Activated B cell treated with CpG ODN at 0.5 μM for 24 hours (primary cell): ENCODE results near the gene GRIK4. TPM values are rescaled to one million over a fixed set of nuclear protein-coding genes. Genes with fewer than 3 reads are reported as not detected.

Experiments used
- ATAC-seq: fragments of 200-7000 bp; cut with Tn5 transposase; one replicate; pipeline ENCODE4 v1.10.0; 2021; ENCODE audit warnings: low read depth, mild to moderate bottlenecking, moderate library complexity
- CTCF ChIA-PET: fragments of 350-600 bp; sonication (Branson Sonifier 250); formaldehyde crosslinking; loops from one replicate; lab custom pipeline; 2021; ENCODE audit warnings: antibody characterized with exemption; lab: Charles Lee
- POLR2A ChIA-PET: fragments of 350-600 bp; sonication (Branson Sonifier 250); formaldehyde crosslinking; loops from one replicate; lab custom pipeline; 2021; ENCODE audit warnings: antibody characterized with exemption; lab: Charles Lee
- DNase-seq: peaks from one replicate; pipeline ENCODE4 v3.0.0; 2022
- H3K27ac Mint-ChIP-seq: one replicate; pipeline ENCODE4 v1.8.0; 2020; ENCODE audit warnings: mixed read lengths
- H3K27me3 Mint-ChIP-seq: one replicate; pipeline ENCODE4 v1.8.0; 2021; ENCODE audit warnings: mixed read lengths
- H3K36me3 Mint-ChIP-seq: one replicate; pipeline ENCODE4 v1.8.0; 2021; ENCODE audit warnings: low read depth, mixed read lengths
- H3K4me1 Mint-ChIP-seq: one replicate; pipeline ENCODE4 v1.8.0; 2021; ENCODE audit warnings: mixed read lengths
- H3K4me3 Mint-ChIP-seq: one replicate; pipeline ENCODE4 v1.8.0; 2020; ENCODE audit warnings: mild to moderate bottlenecking, mixed read lengths
- H3K9me3 Mint-ChIP-seq: one replicate; pipeline ENCODE4 v1.8.0; 2020; ENCODE audit warnings: mixed read lengths
- CTCF ChIP-seq: fragments of 200-600 bp; IDR thresholded peaks from one replicate; pipeline ENCODE4 v1.8.0; 2022; ENCODE audit warnings: antibody characterized with exemption, mild to moderate bottlenecking
- intact Hi-C: fragments of 100-400 bp; cut with micrococcal nuclease; formaldehyde crosslinking; loops from one replicate; pipeline ENCODE4 v1.15.1; 2024
- total RNA-seq: library from RNA; stranded (reverse); gene quantifications from 2 replicates; pipeline ENCODE4 v1.2.3, GENCODE V29; 2022

The GRIK4 gene
- total RNA-seq, 1 donor from 2014 or later = not detected

DNA sequence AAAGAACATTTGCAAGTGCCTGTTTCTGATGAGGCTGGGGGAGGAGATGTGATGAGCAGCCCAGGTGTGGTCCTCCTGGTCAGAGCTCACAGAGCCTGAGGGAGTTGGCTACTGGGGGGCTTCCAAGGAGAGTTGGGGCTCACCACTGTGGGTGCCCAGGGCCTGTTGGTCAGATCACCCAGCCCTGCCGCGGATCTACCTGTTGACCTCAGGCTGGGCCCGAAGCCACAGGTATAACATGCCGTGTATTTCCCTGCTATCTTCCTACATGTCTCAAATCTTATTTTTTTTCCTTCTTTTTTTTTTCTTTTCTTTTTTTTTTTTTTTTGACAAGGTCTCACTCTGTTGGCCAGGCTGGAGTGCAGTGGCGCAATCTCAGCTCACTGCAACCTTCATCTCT is 312.7 kb downstream of the GRIK4 start:
- H3K27ac Mint-ChIP-seq = no peak overlapping the region
- intact Hi-C loops = no loop called here

DNA sequence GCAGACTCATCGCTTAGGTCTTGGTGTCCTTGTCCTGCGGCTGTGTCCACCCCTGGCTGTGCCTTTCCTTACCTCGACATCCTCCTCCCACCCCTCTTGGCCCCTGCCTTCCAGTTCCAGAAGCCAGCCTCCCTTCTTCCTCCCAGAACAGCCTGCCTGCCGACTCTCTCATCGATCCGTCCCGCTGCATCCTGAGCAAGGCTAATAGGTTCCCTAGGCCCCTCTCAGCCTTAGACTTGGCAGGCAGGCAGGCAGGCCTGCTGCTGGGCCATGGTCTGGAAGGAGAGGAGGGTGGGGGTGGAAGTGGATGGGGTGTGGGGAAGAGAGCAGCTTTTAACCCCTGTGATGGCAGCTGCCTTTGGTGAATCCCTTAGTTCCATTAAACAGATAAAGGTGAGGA is 315.6 kb downstream of the GRIK4 start:
- ChIA-PET POLR2A (no interaction called here), CTCF (no interaction called here)
- peaks cover 13% of the 10 kb centered on the region for H3K27me3 Mint-ChIP-seq
- ATAC-seq (no peak), DNase-seq (no peak)
- TF ChIP-seq CTCF = no peak
- no peaks in the 10 kb centered on the region for H3K9me3 Mint-ChIP-seq
- H3K4me3 Mint-ChIP-seq = no peak overlapping the region
- no peaks in the 10 kb centered on the region for H3K4me1 Mint-ChIP-seq
- no peak overlapping the region for H3K27ac Mint-ChIP-seq
- H3K36me3 Mint-ChIP-seq = no peaks in the 10 kb centered on the region
- intact Hi-C loops = no loop called here

More for the DNA sequence above, 312.7 kb downstream of the GRIK4 start:
- no peaks in the 10 kb centered on the region for H3K36me3 Mint-ChIP-seq
- no peak overlapping the region for H3K4me3 Mint-ChIP-seq
- ChIA-PET CTCF (no interaction called here), POLR2A (interaction anchor here (0.7 kb wide), 1 partner anchor 29 kb away, joined by 3 read pairs; no protein-coding TSS in a partner anchor)
- no peak for TF ChIP-seq CTCF
- H3K9me3 Mint-ChIP-seq = no peaks in the 10 kb centered on the region
- peaks cover 11% of the 10 kb centered on the region for H3K27me3 Mint-ChIP-seq
- H3K4me1 Mint-ChIP-seq = no peaks in the 10 kb centered on the region
- ATAC-seq (no peak), DNase-seq (no peak)

- ATAC-seq = no peak
- no peak for TF ChIP-seq CTCF
- Mint-ChIP-seq H3K4me3 (no peak overlapping the region), H3K9me3 (no peaks in the 10 kb centered on the region), H3K27me3 (peaks cover 13% of the 10 kb centered on the region), H3K36me3 (no peaks in the 10 kb centered on the region), H3K4me1 (no peaks in the 10 kb centered on the region), H3K27ac (no peak overlapping the region)
- DNase-seq = no peak
- ChIA-PET POLR2A (no interaction called here), CTCF (no interaction called here)
- intact Hi-C loops = no loop called here
Measured at GRCh38 chr11:120827820-120828219, 316.3 kb downstream of the GRIK4 start.

GRCh38 chr11:120828847-120829246 is 317.3 kb downstream of the GRIK4 start:
- no peak for ATAC-seq
- ChIA-PET CTCF (no interaction called here), POLR2A (no interaction called here)
- Mint-ChIP-seq H3K4me3 (no peak overlapping the region), H3K27me3 (peaks cover 13% of the 10 kb centered on the region), H3K36me3 (no peaks in the 10 kb centered on the region), H3K9me3 (no peaks in the 10 kb centered on the region), H3K4me1 (no peaks in the 10 kb centered on the region), H3K27ac (no peak overlapping the region)
- DNase-seq = no peak
- no peak for TF ChIP-seq CTCF
- intact Hi-C loops = no loop called here

DNA sequence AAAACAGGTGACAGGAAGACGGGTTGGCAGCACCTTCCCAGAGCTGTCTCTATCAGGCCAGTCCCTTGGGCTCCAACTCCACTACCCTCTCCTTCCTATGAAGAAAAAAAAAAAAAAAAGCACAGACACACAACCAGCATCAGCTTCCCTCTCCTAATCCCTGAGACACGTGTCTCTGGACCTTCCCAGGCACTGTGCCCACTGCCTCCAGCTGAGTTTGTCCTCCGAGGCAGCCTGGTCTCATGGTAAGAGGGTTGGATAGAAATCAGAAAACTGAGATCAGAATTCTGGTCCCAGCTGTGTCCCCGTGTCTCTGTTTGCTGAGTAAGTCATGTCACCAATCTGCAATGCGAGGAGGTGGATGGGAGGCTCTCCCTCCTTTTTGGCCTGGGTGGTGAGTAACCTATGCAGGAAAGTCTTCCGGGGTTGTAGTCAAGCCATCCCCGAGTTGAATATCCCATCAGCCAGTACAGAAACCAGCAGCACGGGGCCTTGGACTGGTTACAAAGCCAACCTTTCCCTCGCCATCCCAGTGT is 318.6 kb downstream of the GRIK4 start:
- TF ChIP-seq CTCF = no peak
- H3K36me3 Mint-ChIP-seq = no peaks in the 10 kb centered on the region
- ATAC-seq = no peak
- intact Hi-C loops = no loop called here
- peaks cover 13% of the 10 kb centered on the region for H3K27me3 Mint-ChIP-seq
- POLR2A ChIA-PET = no interaction called here
- H3K4me3 Mint-ChIP-seq = no peak overlapping the region
- DNase-seq = no peak
- CTCF ChIA-PET = no interaction called here
- H3K9me3 Mint-ChIP-seq = no peaks in the 10 kb centered on the region
- H3K27ac Mint-ChIP-seq = no peak overlapping the region
- no peaks in the 10 kb centered on the region for H3K4me1 Mint-ChIP-seq
